ENCODE data around the gene ZFHX2. TPM values are rescaled to one million over a fixed set of nuclear protein-coding genes. Genes with fewer than 3 reads are reported as not detected.

Gene ZFHX2
- total and polyA plus RNA-seq, 2 of the 13 experiments (the other 11 are each of a cell fraction or from before 2014, with no cell fraction given) = 0.17 to 0.44 TPM

DNA sequence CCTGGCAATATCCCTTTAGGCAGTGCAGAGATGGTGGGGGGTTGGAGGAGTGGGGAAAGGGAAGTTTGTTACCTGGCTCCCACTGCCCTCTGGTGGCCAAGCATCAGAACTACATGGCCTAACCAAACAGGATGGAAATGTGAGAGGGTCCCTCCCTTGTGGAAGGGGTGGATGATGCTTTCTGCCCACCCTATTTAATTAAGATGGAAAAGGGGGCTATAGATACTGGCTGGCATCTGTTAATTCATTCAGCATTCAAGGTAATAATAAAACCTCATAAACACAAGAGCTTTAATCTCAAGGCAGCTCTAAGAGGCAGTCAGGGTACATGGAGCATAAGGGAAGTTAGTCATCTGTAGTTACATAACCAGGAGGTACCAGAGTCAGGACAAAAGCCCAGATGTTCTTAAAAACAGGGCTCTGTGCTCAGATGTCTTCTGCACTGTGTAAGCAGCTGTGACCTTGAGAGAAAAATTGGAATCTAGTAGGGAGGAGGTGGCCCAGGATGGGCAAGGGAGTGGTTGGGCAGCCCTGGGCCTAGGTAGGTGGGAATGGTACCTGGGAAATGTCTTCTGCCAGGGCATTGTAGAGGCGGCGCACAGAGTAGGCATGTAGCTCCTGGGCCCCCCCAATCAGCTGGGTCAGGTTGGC is 11.4 kb upstream of the ZFHX2 start (continued):
- TF ChIP-seq, protein P1, sequence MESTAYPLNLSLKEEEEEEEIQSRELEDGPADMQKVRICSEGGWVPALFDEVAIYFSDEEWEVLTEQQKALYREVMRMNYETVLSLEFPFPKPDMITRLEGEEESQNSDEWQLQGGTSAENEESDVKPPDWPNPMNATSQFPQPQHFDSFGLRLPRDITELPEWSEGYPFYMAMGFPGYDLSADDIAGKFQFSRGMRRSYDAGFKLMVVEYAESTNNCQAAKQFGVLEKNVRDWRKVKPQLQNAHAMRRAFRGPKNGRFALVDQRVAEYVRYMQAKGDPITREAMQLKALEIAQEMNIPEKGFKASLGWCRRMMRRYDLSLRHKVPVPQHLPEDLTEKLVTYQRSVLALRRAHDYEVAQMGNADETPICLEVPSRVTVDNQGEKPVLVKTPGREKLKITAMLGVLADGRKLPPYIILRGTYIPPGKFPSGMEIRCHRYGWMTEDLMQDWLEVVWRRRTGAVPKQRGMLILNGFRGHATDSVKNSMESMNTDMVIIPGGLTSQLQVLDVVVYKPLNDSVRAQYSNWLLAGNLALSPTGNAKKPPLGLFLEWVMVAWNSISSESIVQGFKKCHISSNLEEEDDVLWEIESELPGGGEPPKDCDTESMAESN (CRISPR knock-in tag; conservative IDR thresholded peaks at IDR 0.05) = 0 out of 2 replicates have a peak, but pooled peaks have one; percentile 15
- 0 out of 2 replicates have a peak, but pooled peaks have one; percentile 77 for TF ChIP-seq ZNF713 (CRISPR knock-in tag; IDR thresholded peaks at IDR 0.05)
- TF ChIP-seq, protein P2, sequence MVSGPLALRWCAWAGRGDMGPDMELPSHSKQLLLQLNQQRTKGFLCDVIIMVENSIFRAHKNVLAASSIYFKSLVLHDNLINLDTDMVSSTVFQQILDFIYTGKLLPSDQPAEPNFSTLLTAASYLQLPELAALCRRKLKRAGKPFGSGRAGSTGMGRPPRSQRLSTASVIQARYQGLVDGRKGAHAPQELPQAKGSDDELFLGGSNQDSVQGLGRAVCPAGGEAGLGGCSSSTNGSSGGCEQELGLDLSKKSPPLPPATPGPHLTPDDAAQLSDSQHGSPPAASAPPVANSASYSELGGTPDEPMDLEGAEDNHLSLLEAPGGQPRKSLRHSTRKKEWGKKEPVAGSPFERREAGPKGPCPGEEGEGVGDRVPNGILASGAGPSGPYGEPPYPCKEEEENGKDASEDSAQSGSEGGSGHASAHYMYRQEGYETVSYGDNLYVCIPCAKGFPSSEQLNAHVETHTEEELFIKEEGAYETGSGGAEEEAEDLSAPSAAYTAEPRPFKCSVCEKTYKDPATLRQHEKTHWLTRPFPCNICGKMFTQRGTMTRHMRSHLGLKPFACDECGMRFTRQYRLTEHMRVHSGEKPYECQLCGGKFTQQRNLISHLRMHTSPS (CRISPR knock-in tag; IDR thresholded peaks at IDR 0.05; ENCODE audit: low read depth) = no peak
- TF ChIP-seq ZNF326 (CRISPR knock-in tag; IDR thresholded peaks at IDR 0.05; ENCODE audit: borderline replicate concordance) = peak; percentile 55; the same call in 1 of the 2 replicates
- peak; percentile 47; the same call in 1 of the 2 replicates for TF ChIP-seq HOXA5 (CRISPR knock-in tag; IDR thresholded peaks at IDR 0.05)
- TF ChIP-seq ZNF7 (CRISPR knock-in tag; IDR thresholded peaks at IDR 0.05) = peak; percentile 61; the same call in 1 of the 2 replicates
- no peak for TF ChIP-seq PHB2 (IDR thresholded peaks at IDR 0.05; ENCODE audit: partially characterized antibody)
- TF ChIP-seq ZNF3 (CRISPR knock-in tag; IDR thresholded peaks at IDR 0.05) = no peak
- TF ChIP-seq ELF3 (CRISPR knock-in tag; IDR thresholded peaks at IDR 0.05) = peak; percentile 68; the same call in 1 of the 2 replicates
- TF ChIP-seq ZNF496 (CRISPR knock-in tag; IDR thresholded peaks at IDR 0.05; ENCODE audit: insufficient replicate concordance) = no peak
- no peak for TF ChIP-seq ZIK1 (CRISPR knock-in tag; IDR thresholded peaks at IDR 0.05; ENCODE audit: borderline replicate concordance, low read depth)
- 0 out of 2 replicates have a peak, but pooled peaks have one; percentile 16 for TF ChIP-seq SRY (CRISPR knock-in tag; IDR thresholded peaks at IDR 0.05)
- TF ChIP-seq NFKBIZ (CRISPR knock-in tag; IDR thresholded peaks at IDR 0.05) = no peak
- TF ChIP-seq, protein P3, sequence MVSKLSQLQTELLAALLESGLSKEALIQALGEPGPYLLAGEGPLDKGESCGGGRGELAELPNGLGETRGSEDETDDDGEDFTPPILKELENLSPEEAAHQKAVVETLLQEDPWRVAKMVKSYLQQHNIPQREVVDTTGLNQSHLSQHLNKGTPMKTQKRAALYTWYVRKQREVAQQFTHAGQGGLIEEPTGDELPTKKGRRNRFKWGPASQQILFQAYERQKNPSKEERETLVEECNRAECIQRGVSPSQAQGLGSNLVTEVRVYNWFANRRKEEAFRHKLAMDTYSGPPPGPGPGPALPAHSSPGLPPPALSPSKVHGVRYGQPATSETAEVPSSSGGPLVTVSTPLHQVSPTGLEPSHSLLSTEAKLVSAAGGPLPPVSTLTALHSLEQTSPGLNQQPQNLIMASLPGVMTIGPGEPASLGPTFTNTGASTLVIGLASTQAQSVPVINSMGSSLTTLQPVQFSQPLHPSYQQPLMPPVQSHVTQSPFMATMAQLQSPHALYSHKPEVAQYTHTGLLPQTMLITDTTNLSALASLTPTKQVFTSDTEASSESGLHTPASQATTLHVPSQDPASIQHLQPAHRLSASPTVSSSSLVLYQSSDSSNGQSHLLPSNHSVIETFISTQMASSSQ (IDR thresholded peaks at IDR 0.05; ENCODE audit: low read depth) = no peak
- TF ChIP-seq, protein P3 (CRISPR knock-in tag; IDR thresholded peaks at IDR 0.05; ENCODE audit: borderline replicate concordance) = no peak
- TF ChIP-seq, protein P4, sequence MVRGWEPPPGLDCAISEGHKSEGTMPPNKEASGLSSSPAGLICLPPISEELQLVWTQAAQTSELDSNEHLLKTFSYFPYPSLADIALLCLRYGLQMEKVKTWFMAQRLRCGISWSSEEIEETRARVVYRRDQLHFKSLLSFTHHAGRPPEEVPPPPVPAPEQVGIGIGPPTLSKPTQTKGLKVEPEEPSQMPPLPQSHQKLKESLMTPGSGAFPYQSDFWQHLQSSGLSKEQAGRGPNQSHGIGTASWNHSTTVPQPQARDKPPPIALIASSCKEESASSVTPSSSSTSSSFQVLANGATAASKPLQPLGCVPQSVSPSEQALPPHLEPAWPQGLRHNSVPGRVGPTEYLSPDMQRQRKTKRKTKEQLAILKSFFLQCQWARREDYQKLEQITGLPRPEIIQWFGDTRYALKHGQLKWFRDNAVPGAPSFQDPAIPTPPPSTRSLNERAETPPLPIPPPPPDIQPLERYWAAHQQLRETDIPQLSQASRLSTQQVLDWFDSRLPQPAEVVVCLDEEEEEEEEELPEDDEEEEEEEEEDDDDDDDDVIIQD (CRISPR knock-in tag; IDR thresholded peaks at IDR 0.05; ENCODE audit: low read depth) = peak; percentile 63; the same call in 1 of the 2 replicates
- no peak for TF ChIP-seq KLF9 (CRISPR knock-in tag; IDR thresholded peaks at IDR 0.05; ENCODE audit: low read depth)
- 0 out of 2 replicates have a peak, but pooled peaks have one; percentile 12 for TF ChIP-seq ZNF232 (CRISPR knock-in tag; IDR thresholded peaks at IDR 0.05; ENCODE audit: borderline replicate concordance)
- no peak for TF ChIP-seq PCBP1 (IDR thresholded peaks at IDR 0.05; ENCODE audit: borderline replicate concordance, low read depth, low read length)
- TF ChIP-seq, protein P5, sequence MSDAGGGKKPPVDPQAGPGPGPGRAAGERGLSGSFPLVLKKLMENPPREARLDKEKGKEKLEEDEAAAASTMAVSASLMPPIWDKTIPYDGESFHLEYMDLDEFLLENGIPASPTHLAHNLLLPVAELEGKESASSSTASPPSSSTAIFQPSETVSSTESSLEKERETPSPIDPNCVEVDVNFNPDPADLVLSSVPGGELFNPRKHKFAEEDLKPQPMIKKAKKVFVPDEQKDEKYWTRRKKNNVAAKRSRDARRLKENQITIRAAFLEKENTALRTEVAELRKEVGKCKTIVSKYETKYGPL (CRISPR knock-in tag; IDR thresholded peaks at IDR 0.05) = 0 out of 2 replicates have a peak, but pooled peaks have one; percentile 50

Measured in HepG2 (cell line).